UCSD-AML1 (cell line): ENCODE results near the gene TTC28.
"Not testable (repeated sequence)": the region's sequence is repeated elsewhere in the genome, so short reads cannot be mapped to it uniquely, and the experiment has no call there.

Experiments
- DNase-seq: peaks from one replicate; lab custom pipeline; 2025; ENCODE audit not compliant: unreplicated experiment; lab: John Stamatoyannopoulos, UW

TTC28 gene

DNA sequence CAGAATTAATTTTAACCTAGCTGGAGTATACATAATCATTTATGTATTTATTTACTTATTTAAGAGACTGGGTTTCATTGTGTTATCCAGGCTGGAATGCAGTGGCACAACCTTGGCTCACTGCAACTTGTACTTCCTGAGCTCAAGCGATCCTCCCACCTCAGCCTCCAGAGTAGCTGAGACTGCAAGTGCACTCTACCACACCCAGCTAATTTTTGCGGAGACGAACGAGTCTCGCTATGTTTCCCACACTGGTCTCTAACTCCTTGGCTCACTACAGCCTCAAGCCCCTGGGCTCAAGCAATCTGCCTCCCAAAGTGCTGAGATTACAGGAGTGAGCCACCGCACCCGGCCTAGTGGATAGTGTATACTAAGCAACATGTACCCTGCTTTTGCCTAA is 1.5 kb downstream of the TTC28 start:
- DNase-seq, result not testable (repeated sequence)

DNA sequence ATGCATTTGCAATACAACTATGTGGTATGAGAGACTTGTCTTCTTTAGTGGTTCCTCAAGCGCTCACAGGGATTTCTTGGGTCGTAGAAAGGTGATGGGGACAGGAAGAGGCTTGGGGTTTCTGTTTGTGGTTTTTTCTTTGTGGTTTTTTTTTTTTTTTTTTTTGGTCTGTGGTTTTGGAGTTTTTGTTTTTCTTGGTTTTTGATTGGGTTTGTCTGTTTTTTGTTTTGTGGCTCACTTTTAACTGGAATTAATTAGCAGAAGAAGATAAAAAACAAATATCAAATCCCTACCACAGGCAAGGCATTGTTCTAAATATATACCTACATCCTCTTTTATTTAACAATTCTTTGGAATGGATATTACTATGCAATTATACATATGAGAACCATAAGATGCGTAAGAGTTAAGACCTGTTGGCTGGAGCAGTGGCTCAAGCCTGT is 5.5 kb downstream of the TTC28 start:
- no peak for DNase-seq

GRCh38 chr22:28670756-28671155 is 8.9 kb downstream of the TTC28 start:
- DNase-seq, result no peak

DNA sequence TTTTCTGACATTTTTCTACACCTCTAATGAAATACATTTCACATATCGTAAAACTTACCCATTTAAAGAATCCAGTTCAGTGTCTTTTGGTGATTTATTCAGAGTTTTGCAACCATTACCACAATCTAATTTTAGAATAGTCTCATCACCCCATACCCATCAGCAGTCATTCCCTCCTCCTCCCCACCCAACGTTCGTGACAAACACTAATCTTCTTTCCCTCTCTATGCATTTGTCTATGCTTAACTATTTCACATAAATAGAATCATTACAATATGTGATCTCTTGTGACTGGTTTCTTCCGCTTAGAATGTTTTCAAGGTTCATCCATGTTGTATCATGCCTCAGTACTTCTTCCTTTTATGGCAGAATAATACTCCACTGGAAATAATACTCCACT is 9.5 kb downstream of the TTC28 start:
- DNase-seq, result no peak

DNA sequence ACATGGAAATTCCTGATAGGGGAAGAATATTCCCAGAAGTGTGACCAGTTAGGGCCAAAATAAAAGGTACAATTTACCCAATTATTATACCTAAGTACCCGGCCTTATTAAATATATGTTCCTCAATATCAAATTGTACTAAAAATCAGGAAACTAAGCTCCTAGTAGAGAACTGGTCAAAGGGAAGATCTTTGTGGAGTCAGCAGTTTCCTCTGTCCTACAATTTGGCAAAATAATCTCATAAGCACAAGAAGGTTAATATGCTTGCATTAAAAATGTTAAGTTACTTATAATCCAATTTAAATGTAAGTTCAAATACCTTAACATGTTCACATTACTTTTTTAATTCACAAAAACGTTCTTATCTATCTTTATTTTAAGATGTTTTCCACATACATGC is 10.3 kb downstream of the TTC28 start:
- no peak for DNase-seq

DNA sequence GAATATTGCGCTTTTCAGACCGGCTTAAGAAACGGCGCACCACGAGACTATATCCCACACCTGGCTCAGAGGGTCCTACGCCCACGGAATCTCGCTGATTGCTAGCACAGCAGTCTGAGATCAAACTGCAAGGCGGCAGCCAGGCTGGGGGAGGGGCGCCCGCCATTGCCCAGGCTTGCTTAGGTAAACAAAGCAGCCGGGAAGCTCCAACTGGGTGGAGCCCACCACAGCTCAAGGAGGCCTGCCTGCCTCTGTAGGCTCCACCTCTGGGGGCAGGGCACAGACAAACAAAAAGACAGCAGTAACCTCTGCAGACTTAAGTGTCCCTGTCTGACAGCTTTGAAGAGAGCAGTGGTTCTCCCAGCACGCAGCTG is 16.1 kb downstream of the TTC28 start:
- DNase-seq, result not testable (repeated sequence)

DNA sequence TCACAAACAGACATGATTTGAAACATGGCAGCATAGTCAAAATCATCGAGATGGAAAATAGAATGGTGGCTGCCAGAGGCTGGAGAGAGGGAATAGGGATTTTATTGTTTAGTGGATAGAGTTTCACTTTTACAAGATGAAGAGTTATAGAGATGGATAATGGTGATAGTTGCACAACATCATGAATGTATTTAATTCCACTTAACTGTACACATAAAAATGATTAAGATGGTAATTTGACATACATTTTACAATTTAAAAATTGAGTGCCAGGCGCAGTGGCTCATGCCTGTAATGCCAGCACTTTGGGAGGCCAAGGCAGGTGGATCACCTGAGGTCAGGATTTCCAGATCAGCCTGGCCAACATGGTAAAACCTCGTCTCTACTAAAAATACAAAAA is 21.2 kb downstream of the TTC28 start:
- DNase-seq, result no peak

- no peak for DNase-seq
These were observed 23.5 kb downstream of the TTC28 start for GRCh38 chr22:28656181-28656580.

DNA sequence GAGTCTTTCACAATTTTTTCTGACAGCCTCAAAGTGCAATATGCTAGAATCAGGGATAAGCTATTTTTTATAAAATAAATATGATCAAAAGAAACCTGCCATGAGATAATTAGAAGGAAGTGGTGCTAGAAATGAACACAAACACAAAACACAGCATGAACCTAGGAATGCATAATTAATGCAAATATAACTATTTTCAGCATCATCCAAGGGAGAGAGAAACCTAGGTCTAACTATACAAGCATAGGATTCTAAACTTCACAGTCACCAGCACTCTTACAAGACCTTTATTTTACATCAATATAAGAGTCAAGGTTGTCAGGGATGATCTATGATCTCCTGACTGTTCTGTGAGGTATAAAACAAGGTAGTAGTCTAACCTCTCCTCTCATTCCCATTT is 29.2 kb downstream of the TTC28 start:
- no peak for DNase-seq

GRCh38 chr22:28648792-28649191 is 30.8 kb downstream of the TTC28 start:
- no peak for DNase-seq

DNA sequence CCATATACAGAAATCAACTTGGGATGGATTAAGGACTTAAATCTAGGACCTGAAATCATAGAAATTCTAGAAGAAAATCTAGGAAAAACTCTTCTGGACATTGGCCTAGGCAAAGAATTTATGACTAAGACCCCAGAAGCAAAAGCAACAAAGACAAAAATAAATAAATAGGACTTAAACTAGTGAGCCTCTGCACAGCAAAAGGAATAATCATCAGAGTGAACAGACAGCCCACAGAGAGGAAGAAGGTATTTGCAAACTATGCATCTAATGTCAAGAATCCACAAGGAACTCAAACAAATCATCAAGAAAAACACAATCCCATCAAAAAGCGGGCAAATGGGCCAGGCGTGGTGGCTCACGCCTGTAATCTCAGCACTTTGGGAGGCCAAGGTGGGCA is 32.4 kb downstream of the TTC28 start:
- no peak for DNase-seq

DNA sequence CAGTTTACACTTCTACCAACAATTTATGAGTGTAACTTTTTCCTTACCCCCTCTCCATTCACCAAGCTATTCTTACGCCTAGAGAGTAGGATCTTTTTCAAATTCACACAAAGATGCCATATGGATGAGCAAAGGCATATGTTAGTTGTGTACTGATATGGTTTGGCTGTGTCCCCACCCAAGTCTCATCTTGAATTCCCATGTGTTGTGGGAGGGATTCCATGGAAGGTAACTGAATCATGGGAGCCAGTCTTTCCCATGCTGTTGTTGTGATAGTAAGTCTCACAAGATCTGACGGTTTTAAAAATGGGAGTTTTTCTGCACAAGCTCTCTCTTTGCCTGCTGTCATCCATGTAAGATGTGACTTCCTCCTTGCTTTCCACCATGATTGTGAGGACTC is 40.3 kb downstream of the TTC28 start:
- DNase-seq, result no peak

DNA sequence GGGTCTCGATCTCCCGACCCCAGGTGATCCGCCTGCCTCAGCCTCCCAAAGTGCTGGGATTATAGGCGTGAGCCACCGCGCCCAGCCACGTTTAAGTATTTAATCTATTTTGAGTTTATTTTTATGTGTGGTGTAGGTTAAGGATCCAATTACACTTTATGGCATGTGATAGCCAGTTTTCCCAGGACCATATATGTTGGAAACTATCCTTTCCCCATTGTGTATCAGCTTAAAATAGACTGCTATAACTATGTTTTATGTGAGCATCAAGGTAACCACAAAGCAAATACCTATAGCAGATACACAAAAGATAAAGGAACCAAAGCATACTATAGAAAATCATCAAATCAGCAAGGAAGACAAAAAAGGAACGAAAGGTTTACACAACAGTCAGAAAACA is 42.4 kb downstream of the TTC28 start:
- DNase-seq, result no peak

GRCh38 chr22:28630177-28630574 is 49.5 kb downstream of the TTC28 start:
- no peak for DNase-seq

DNA sequence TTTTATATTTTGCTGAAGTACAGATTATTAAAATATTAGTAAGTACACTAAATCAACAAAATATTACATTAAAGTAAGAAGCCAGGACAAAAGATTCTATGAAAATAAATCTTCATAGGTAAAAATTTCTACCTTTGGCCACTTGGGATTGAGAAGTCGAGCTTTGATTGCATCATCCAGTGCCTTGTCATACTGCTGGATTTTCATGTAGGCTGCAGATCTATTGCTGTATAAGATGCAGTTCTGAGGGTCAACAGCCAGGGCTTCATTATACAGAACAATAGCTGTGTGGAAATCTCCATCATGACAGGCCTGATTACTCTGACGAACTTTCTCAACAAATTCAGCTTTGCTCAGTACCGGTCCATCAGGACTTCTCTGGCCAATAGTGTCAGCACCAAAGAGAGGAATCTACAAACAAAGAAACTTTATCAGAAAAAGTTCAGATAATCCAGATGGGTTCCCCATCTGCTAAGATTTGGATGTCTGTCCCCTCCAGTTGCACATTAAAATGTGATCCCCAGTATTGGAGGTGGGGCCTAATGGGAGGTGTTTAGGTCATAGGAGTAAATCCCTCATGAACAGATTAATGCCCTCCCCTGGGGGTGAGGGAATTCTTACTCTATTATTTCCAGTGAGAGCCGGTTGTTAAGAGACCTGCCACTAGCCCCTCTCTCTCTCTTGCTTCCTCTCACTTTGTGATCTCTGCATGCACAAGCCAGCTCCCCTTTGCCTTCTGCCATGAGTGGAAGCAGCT is 50.0 kb downstream of the TTC28 start:
- no peak for DNase-seq

- no peak for DNase-seq
These were observed 50.9 kb downstream of the TTC28 start for GRCh38 chr22:28628766-28629165.

DNA sequence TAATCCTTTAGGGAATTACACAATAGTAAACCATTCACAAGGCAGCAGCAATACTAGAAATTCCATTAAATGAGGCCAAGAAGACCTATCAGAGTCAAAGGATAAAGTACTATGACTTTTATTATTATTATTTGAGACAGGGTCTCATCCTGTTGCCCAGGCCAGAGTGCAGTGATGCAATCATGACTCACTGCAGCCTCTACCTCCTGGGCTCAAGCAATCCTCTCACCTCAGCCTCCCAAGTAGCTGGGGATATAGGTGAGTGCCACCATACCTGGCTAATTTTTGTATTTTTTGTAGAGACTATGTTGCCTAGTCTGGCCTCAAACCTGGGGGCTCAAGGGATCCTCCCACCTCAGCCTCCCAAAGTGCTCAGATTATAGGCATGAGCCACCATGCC is 51.8 kb downstream of the TTC28 start:
- no peak for DNase-seq

- DNase-seq, result no peak
These were observed 59.3 kb downstream of the TTC28 start for GRCh38 chr22:28620244-28620922.

GRCh38 chr22:28619236-28619635 is 60.4 kb downstream of the TTC28 start:
- DNase-seq, result no peak

GRCh38 chr22:28615423-28615822 is 64.2 kb downstream of the TTC28 start:
- DNase-seq, result not testable (repeated sequence)

DNA sequence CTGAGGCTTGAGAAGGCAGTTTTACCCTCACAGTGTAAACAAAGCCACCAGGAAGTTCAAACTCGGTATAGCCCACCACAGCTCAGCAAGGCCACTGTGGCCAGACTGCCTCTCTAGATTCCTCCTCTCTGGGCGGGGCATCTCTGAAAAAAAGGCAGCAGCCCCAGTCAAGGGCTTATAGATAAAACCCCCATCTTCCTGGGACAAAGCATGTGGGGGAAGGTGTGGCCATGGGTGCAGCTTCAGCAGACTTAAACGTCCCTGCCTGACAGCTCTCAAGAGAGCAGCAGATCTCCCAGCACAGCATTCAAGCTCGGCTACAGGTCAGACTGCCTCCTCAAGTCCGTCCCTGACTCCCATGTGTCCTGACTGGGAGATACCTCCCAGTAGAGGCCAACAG is 69.7 kb downstream of the TTC28 start:
- DNase-seq, result no peak

DNA sequence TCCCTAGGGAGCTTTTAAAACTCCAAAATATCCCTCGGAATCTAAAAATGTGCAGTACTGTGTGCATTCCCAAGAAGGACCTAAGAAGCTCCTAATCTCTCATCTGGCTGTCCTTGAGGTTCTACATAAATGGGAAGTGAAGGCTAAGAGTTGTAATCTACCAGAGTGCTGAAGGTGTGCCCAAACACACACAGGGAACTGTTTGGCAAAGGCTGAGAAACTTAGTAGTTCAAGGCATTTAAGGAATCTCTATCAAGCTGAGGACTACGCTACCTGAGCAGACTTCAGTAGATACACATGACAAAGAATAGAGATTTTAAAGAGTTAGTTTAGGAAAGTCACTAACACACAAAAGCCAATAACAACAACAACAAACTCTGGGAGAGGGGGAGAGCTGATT is 71.1 kb downstream of the TTC28 start:
- no peak for DNase-seq

DNA sequence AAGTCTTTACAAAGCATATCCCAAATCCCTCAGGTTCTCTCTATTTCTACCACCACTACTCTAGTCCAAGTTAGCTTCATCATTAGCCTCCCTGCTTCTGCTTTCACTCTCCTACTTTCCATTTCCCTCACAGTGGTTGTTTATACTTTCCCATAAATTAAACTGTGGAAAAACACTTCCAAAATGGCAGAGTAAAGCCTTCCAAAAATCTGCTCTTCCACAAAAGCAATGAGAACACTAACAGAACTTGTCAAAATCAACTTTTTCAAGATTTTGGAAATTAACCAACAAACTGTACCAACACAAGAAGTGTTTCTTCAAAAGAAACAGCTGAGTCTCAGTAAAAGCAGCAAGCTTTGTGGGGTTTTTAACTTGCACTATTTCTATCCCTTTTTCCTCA is 71.8 kb downstream of the TTC28 start:
- DNase-seq, result no peak
